GM18867 (cell line): Measurements from ENCODE around the gene FXYD6.
"Not testable (repeated sequence)": the region's sequence is repeated elsewhere in the genome, so short reads cannot be mapped to it uniquely, and the experiment has no call there.

Experiments
- ATAC-seq: cut with Tn5 transposase; IDR thresholded peaks from one replicate; pipeline ENCODE4 v1.9.1; 2021; ENCODE audit warnings: mild to moderate bottlenecking, moderate library complexity; ENCODE audit not compliant: unreplicated experiment

The FXYD6 gene

GRCh38 chr11:117819096-117820040 is 57.1 kb downstream of the FXYD6 start:
- ATAC-seq: no peak

GRCh38 chr11:117818041-117818873 is 58.2 kb downstream of the FXYD6 start:
- ATAC-seq: peak; percentile 18

- peak; percentile 28 for ATAC-seq
Observed at GRCh38 chr11:117817368-117818040, 59.0 kb downstream of the FXYD6 start.

GRCh38 chr11:117816846-117817367 is 59.6 kb downstream of the FXYD6 start:
- no peak for ATAC-seq

GRCh38 chr11:117816151-117816741 is 60.2 kb downstream of the FXYD6 start:
- no peak for ATAC-seq

GRCh38 chr11:117815262-117815803 is 61.1 kb downstream of the FXYD6 start:
- ATAC-seq: peak; percentile 69

GRCh38 chr11:117814766-117815261 is 61.6 kb downstream of the FXYD6 start:
- peak; percentile 43 for ATAC-seq

- ATAC-seq: no peak
Observed at GRCh38 chr11:117814204-117814765, 62.2 kb downstream of the FXYD6 start.

- not testable (repeated sequence) for ATAC-seq
Observed at GRCh38 chr11:117810056-117810451, 66.4 kb downstream of the FXYD6 start.

- ATAC-seq: no peak
Observed at GRCh38 chr11:117809236-117810055, 67.0 kb downstream of the FXYD6 start.

- no peak for ATAC-seq
Observed at GRCh38 chr11:117808784-117809183, 67.7 kb downstream of the FXYD6 start.

GRCh38 chr11:117807482-117808327 is 68.8 kb downstream of the FXYD6 start:
- no peak for ATAC-seq

GRCh38 chr11:117806846-117807245 is 69.6 kb downstream of the FXYD6 start:
- no peak for ATAC-seq

GRCh38 chr11:117805045-117805444 is 71.4 kb downstream of the FXYD6 start:
- no peak for ATAC-seq

GRCh38 chr11:117803896-117804295 is 72.6 kb downstream of the FXYD6 start:
- ATAC-seq: no peak

GRCh38 chr11:117799634-117800033 is 76.8 kb downstream of the FXYD6 start:
- no peak for ATAC-seq

GRCh38 chr11:117796872-117797529 is 79.5 kb downstream of the FXYD6 start, which contains the start of gene DSCAML1:
Gene DSCAML1 (minus strand): TSS chr11:117797216. CDS start chr11:117797079, 137 bp downstream.
- ATAC-seq: no peak
